ENCODE results near the gene FAM13B.
"Not testable (repeated sequence)": the region's sequence is repeated elsewhere in the genome, so short reads cannot be mapped to it uniquely, and the experiment has no call there.

Gene FAM13B

GRCh38 chr5:138065102-138065501 lies 32.2 kb upstream of the FAM13B start:
- no peak overlapping the region for H3K4me3 ChIP-seq (ENCODE audit: low read length)
- peak; percentile 57 for TF ChIP-seq CTCF (conservative IDR thresholded peaks at IDR 0.05; ENCODE audit: low read depth, low read length)
- DNase-seq (ENCODE audit: low read depth), result no peak

GRCh38 chr5:138064526-138064925 lies 31.6 kb upstream of the FAM13B start:
- no peak for DNase-seq (ENCODE audit: low read depth)
- no peak overlapping the region for H3K4me3 ChIP-seq (ENCODE audit: low read length)
- TF ChIP-seq CTCF (conservative IDR thresholded peaks at IDR 0.05; ENCODE audit: low read depth, low read length), result no peak

- peak overlapping the region; percentile 23 for H3K4me3 ChIP-seq (ENCODE audit: low read length)
- no peak for DNase-seq (ENCODE audit: low read depth)
- no peak for TF ChIP-seq CTCF (conservative IDR thresholded peaks at IDR 0.05; ENCODE audit: low read depth, low read length)
Observed at GRCh38 chr5:138054847-138055558, 22.1 kb upstream of the FAM13B start.

- H3K4me3 ChIP-seq (ENCODE audit: low read length), result no peak overlapping the region
- no peak for TF ChIP-seq CTCF (conservative IDR thresholded peaks at IDR 0.05; ENCODE audit: low read depth, low read length)
- DNase-seq (ENCODE audit: low read depth), result no peak
Observed at GRCh38 chr5:138054206-138054605, 21.3 kb upstream of the FAM13B start.

GRCh38 chr5:138053554-138053953 lies 20.7 kb upstream of the FAM13B start:
- TF ChIP-seq CTCF (conservative IDR thresholded peaks at IDR 0.05; ENCODE audit: low read depth, low read length), result no peak

GRCh38 chr5:138052718-138053117 lies 19.8 kb upstream of the FAM13B start:
- not testable (repeated sequence) for DNase-seq (ENCODE audit: low read depth); H3K4me3 ChIP-seq (ENCODE audit: low read length)

More at GRCh38 chr5:138053554-138053953, 20.7 kb upstream of the FAM13B start:
- no peak overlapping the region for H3K4me3 ChIP-seq (ENCODE audit: low read length)
- no peak for DNase-seq (ENCODE audit: low read depth)

GRCh38 chr5:138051441-138052296 lies 18.8 kb upstream of the FAM13B start:
- H3K4me3 ChIP-seq (ENCODE audit: low read length), result no peak overlapping the region
- no peak for DNase-seq (ENCODE audit: low read depth)
- TF ChIP-seq CTCF (conservative IDR thresholded peaks at IDR 0.05; ENCODE audit: low read depth, low read length), result no peak

GRCh38 chr5:138045283-138045682 lies 12.4 kb upstream of the FAM13B start:
- not testable (repeated sequence) for H3K4me3 ChIP-seq (ENCODE audit: low read length); DNase-seq (ENCODE audit: low read depth)

Data from retinal pigment epithelial cell (primary cell).